Gastroesophageal sphincter (tissue), 4 donors: Measurements from ENCODE around the gene ANLN. TPM values are rescaled to one million over a fixed set of nuclear protein-coding genes. Genes with fewer than 3 reads are reported as not detected.
"Not testable (repeated sequence)": the region's sequence is repeated elsewhere in the genome, so short reads cannot be mapped to it uniquely, and the experiment has no call there.

ENCODE experiments used
- ATAC-seq: fragments of 150-250 bp; one replicate; pipeline ENCODE4 v1.9.1; 2016; ENCODE audit warnings: mild to moderate bottlenecking, moderate library complexity
- H3K27ac ChIP-seq, 4 donors: fragments of 200-600 bp; sonication (generic) in 3 of 4; 1 replicate in 3 of 4; 2 replicates in 1 of 4; pipeline ENCODE4 v1.5.1; 2016 to 2019
- H3K27me3 ChIP-seq: fragments of 200-600 bp; sonication (generic); one replicate; pipeline ENCODE4 v1.5.1; 2019
- H3K36me3 ChIP-seq, 2 donors: fragments of 200-600 bp; sonication (generic); one replicate each; pipeline ENCODE4 v1.5.1; 2019; ENCODE audit warnings: control low read depth in 1 of 2
- H3K4me1 ChIP-seq, 3 donors: fragments of 200-600 bp; sonication (generic); 1 replicate in 2 of 3; 2 replicates in 1 of 3; pipeline ENCODE4 v1.5.1; 2016 to 2019; ENCODE audit warnings: control low read depth in 2 of 3
- H3K4me3 ChIP-seq, 2 donors: fragments of 200-600 bp; sonication (generic); one replicate each; pipeline ENCODE4 v1.5.1; 2019; ENCODE audit warnings: mild to moderate bottlenecking in 1 of 2, moderate library complexity in 1 of 2
- H3K9me3 ChIP-seq, 3 donors: fragments of 200-600 bp; sonication (generic); one replicate each; pipeline ENCODE4 v1.5.1; 2017 to 2019; ENCODE audit warnings: control low read depth in 2 of 3
- CTCF ChIP-seq, 4 experiments: fragments of 200-600 bp in 2 of 4; fragments of 450-650 bp in 2 of 4; sonication (generic) in 1 of 4; IDR thresholded peaks; one replicate each; pipeline ENCODE4 v1.5.1; 2017 to 2019; ENCODE audit warnings: antibody characterized with exemption in 4 of 4, mild to moderate bottlenecking in 2 of 4, moderate library complexity in 2 of 4
- EP300 ChIP-seq: sonication (generic); formaldehyde crosslinking; IDR thresholded peaks from one replicate; pipeline ENCODE4 v1.6.1; 2017; ENCODE audit warnings: antibody characterized with exemption, mild to moderate bottlenecking
- POLR2A ChIP-seq, 2 donors: fragments of 450-650 bp; IDR thresholded peaks; one replicate each; pipeline ENCODE4 v1.6.1; 2017; ENCODE audit warnings: antibody characterized with exemption in 2 of 2, mild to moderate bottlenecking in 2 of 2, moderate library complexity in 1 of 2
- POLR2AphosphoS5 ChIP-seq: sonication (generic); formaldehyde crosslinking; IDR thresholded peaks from one replicate; pipeline ENCODE4 v1.6.1; 2017; ENCODE audit warnings: antibody characterized with exemption
- WGBS, 2 donors: methylation state at CpG; one replicate each; pipeline ENCODE4 v1.1.5; 2018; ENCODE audit warnings: low coverage in 1 of 2; 5-methylcytosine and 5-hydroxymethylcytosine counted together
- total RNA-seq, 4 donors: library from RNA; depleted of rRNA; stranded (reverse); fragments of >200 nt; gene quantifications; one replicate each; pipeline ENCODE4 v1.1.0, GENCODE V29; 2016

ANLN gene
- total RNA-seq, 4 donors from 2014 or later: 2.8 to 20.7 (median 13.9) TPM

- 78 to 92% methylated on average over 10 to 12 of the region's 12 CpGs for WGBS, 2 donors
- H3K27ac ChIP-seq: no peak overlapping the region
- no peaks in the 10 kb centered on the region for H3K4me1 ChIP-seq
- no peak overlapping the region for H3K4me3 ChIP-seq
- H3K9me3 ChIP-seq: no peaks in the 10 kb centered on the region
- no peaks in the 10 kb centered on the region for H3K27me3 ChIP-seq
- H3K36me3 ChIP-seq: no peaks in the 10 kb centered on the region
- ATAC-seq: no peak
- TF ChIP-seq CTCF (IDR thresholded peaks at IDR 0.05) (no peak), POLR2A (IDR thresholded peaks at IDR 0.05) (no peak), POLR2AphosphoS5 (no peak), EP300 (no peak)
Observed at GRCh38 chr7:36459236-36459960, 69.7 kb downstream of the ANLN start.

- H3K36me3 ChIP-seq: no peaks in the 10 kb centered on the region
- H3K4me1 ChIP-seq: no peaks in the 10 kb centered on the region
- H3K4me3 ChIP-seq: no peak overlapping the region
- 86 to 96% methylated on average over 4 of the region's 8 CpGs for WGBS, 2 donors
- TF ChIP-seq EP300 (no peak), POLR2AphosphoS5 (no peak), CTCF (IDR thresholded peaks at IDR 0.05) (no peak), POLR2A (IDR thresholded peaks at IDR 0.05) (no peak)
- H3K27ac ChIP-seq: no peak overlapping the region
- H3K9me3 ChIP-seq: no peaks in the 10 kb centered on the region
- ATAC-seq: no peak
- H3K27me3 ChIP-seq: no peaks in the 10 kb centered on the region
Observed at GRCh38 chr7:36460811-36461429, 71.3 kb downstream of the ANLN start.

- no peak overlapping the region for H3K27ac ChIP-seq
- ATAC-seq: no peak
- H3K9me3 ChIP-seq: no peaks in the 10 kb centered on the region
- H3K27me3 ChIP-seq: no peaks in the 10 kb centered on the region
- no peaks in the 10 kb centered on the region for H3K4me1 ChIP-seq
- 94 to 100% methylated on average over 1 to 2 of the region's 6 CpGs for WGBS, 2 donors
- H3K4me3 ChIP-seq: no peak overlapping the region
- no peaks in the 10 kb centered on the region for H3K36me3 ChIP-seq
- TF ChIP-seq EP300: no peak
- no peak for TF ChIP-seq POLR2AphosphoS5
- no peak for TF ChIP-seq POLR2A (IDR thresholded peaks at IDR 0.05)
- no peak for TF ChIP-seq CTCF (IDR thresholded peaks at IDR 0.05)
Observed at GRCh38 chr7:36462551-36463137, 73.0 kb downstream of the ANLN start.

GRCh38 chr7:36464271-36464670 is 74.6 kb downstream of the ANLN start:
- Histone ChIP-seq H3K4me3 (no peak overlapping the region), H3K4me1 (no peaks in the 10 kb centered on the region), H3K27ac (no peak overlapping the region), H3K36me3 (no peaks in the 10 kb centered on the region), H3K9me3 (no peaks in the 10 kb centered on the region), H3K27me3 (no peaks in the 10 kb centered on the region)
- no peak for ATAC-seq
- no peak for TF ChIP-seq EP300
- TF ChIP-seq CTCF (IDR thresholded peaks at IDR 0.05): no peak
- TF ChIP-seq POLR2AphosphoS5: no peak
- 82 to 94% methylated on average over 2 to 3 of the region's 3 CpGs for WGBS, 2 donors

GRCh38 chr7:36466001-36466400 is 76.3 kb downstream of the ANLN start:
- not testable (repeated sequence) for H3K4me1 ChIP-seq, H3K27ac ChIP-seq, H3K4me3 ChIP-seq, H3K27me3 ChIP-seq, ATAC-seq, H3K36me3 ChIP-seq, H3K9me3 ChIP-seq
- WGBS, 2 donors: 83 to 87% methylated on average over 5 of the region's 5 CpGs
